HEK293 (cell line): ENCODE measurements around the gene CCNG2.

Experiments
- BCL11A ChIP-seq: fragments of 450-650 bp; formaldehyde crosslinking; IDR thresholded peaks from 2 replicates; pipeline ENCODE4 v1.5.1; 2016; ENCODE audit warnings: low read depth, missing biosample characterization, missing genetic modification characterization
- KLF10 ChIP-seq: fragments of 450-650 bp; IDR thresholded peaks from 2 replicates; pipeline ENCODE4 v1.5.1; 2018; ENCODE audit warnings: missing biosample characterization, mild to moderate bottlenecking, missing genetic modification characterization
- KLF16 ChIP-seq: fragments of 450-650 bp; formaldehyde crosslinking; IDR thresholded peaks from 2 replicates; pipeline ENCODE4 v1.5.1; 2017; ENCODE audit warnings: missing biosample characterization, missing genetic modification characterization
- OSR2 ChIP-seq: fragments of 450-650 bp; formaldehyde crosslinking; IDR thresholded peaks from 2 replicates; pipeline ENCODE4 v1.5.1; 2016; ENCODE audit warnings: missing biosample characterization, missing genetic modification characterization
- SCRT2 ChIP-seq: fragments of 450-650 bp; formaldehyde crosslinking; IDR thresholded peaks from 2 replicates; pipeline ENCODE4 v1.5.1; 2016; ENCODE audit warnings: missing biosample characterization, missing genetic modification characterization
- ZBTB1 ChIP-seq: fragments of 450-650 bp; formaldehyde crosslinking; IDR thresholded peaks from 2 replicates; pipeline ENCODE4 v1.5.1; 2016; ENCODE audit warnings: missing biosample characterization, missing genetic modification characterization
- ZBTB8A ChIP-seq: fragments of 450-650 bp; formaldehyde crosslinking; IDR thresholded peaks from 2 replicates; pipeline ENCODE4 v1.5.1; 2016; ENCODE audit warnings: missing biosample characterization, missing genetic modification characterization
- ZFHX2 ChIP-seq: fragments of 450-650 bp; formaldehyde crosslinking; conservative IDR thresholded peaks from 2 replicates; pipeline ENCODE4 v1.5.1; 2016; ENCODE audit warnings: missing biosample characterization, missing genetic modification characterization
- ZFP41 ChIP-seq: fragments of 450-650 bp; formaldehyde crosslinking; IDR thresholded peaks from 2 replicates; pipeline ENCODE4 v1.5.1; 2016; ENCODE audit warnings: missing biosample characterization, missing genetic modification characterization, borderline replicate concordance
- ZNF114 ChIP-seq: fragments of 450-650 bp; formaldehyde crosslinking; IDR thresholded peaks from 2 replicates; pipeline ENCODE4 v1.5.0; 2017; ENCODE audit warnings: missing biosample characterization, missing genetic modification characterization
- ZNF24 ChIP-seq: fragments of 450-650 bp; formaldehyde crosslinking; IDR thresholded peaks from 2 replicates; pipeline ENCODE4 v1.5.1; 2016; ENCODE audit warnings: missing biosample characterization, missing genetic modification characterization
- ZNF830 ChIP-seq: fragments of 450-650 bp; IDR thresholded peaks from 2 replicates; pipeline ENCODE4 v1.5.0; 2018; ENCODE audit warnings: missing biosample characterization, missing genetic modification characterization, low read depth, mild to moderate bottlenecking, moderate library complexity
- TF ChIP-seq, protein P1 (sequence below): fragments of 450-650 bp; formaldehyde crosslinking; IDR thresholded peaks from 2 replicates; pipeline ENCODE4 v1.5.1; 2016; ENCODE audit warnings: missing biosample characterization, missing genetic modification characterization
- TF ChIP-seq, protein P2 (sequence below): fragments of 450-650 bp; formaldehyde crosslinking; IDR thresholded peaks from 2 replicates; pipeline ENCODE4 v1.5.1; 2016; ENCODE audit warnings: missing biosample characterization, missing genetic modification characterization

DNA sequence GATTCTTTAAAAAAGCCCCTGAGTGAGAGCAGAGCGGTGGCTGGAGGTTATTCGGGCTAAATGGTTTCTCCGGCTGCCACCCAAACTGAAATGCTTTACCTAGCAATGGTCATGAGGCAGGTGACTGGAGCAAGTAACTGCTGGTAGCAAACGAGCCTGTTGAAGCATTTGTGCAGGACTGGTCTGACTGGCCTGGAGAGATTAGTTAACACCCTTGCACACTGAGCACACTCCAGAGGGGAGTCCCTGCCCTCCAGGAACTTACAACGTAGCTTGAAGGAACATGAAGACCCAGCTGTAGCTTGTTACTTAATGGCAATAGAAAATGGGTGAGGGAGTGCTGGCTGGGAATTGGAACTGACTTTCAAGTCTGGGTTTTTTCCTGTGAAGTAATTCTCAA, 40.4 kb downstream of the CCNG2 start:
- no peak for TF ChIP-seq KLF10 (tag by site-specific recombination)
- TF ChIP-seq, protein P1, sequence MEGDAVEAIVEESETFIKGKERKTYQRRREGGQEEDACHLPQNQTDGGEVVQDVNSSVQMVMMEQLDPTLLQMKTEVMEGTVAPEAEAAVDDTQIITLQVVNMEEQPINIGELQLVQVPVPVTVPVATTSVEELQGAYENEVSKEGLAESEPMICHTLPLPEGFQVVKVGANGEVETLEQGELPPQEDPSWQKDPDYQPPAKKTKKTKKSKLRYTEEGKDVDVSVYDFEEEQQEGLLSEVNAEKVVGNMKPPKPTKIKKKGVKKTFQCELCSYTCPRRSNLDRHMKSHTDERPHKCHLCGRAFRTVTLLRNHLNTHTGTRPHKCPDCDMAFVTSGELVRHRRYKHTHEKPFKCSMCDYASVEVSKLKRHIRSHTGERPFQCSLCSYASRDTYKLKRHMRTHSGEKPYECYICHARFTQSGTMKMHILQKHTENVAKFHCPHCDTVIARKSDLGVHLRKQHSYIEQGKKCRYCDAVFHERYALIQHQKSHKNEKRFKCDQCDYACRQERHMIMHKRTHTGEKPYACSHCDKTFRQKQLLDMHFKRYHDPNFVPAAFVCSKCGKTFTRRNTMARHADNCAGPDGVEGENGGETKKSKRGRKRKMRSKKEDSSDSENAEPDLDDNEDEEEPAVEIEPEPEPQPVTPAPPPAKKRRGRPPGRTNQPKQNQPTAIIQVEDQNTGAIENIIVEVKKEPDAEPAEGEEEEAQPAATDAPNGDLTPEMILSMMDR (tag by site-specific recombination), result no peak
- no peak for TF ChIP-seq SCRT2
- no peak for TF ChIP-seq OSR2 (tag by site-specific recombination)
- TF ChIP-seq, protein P2, sequence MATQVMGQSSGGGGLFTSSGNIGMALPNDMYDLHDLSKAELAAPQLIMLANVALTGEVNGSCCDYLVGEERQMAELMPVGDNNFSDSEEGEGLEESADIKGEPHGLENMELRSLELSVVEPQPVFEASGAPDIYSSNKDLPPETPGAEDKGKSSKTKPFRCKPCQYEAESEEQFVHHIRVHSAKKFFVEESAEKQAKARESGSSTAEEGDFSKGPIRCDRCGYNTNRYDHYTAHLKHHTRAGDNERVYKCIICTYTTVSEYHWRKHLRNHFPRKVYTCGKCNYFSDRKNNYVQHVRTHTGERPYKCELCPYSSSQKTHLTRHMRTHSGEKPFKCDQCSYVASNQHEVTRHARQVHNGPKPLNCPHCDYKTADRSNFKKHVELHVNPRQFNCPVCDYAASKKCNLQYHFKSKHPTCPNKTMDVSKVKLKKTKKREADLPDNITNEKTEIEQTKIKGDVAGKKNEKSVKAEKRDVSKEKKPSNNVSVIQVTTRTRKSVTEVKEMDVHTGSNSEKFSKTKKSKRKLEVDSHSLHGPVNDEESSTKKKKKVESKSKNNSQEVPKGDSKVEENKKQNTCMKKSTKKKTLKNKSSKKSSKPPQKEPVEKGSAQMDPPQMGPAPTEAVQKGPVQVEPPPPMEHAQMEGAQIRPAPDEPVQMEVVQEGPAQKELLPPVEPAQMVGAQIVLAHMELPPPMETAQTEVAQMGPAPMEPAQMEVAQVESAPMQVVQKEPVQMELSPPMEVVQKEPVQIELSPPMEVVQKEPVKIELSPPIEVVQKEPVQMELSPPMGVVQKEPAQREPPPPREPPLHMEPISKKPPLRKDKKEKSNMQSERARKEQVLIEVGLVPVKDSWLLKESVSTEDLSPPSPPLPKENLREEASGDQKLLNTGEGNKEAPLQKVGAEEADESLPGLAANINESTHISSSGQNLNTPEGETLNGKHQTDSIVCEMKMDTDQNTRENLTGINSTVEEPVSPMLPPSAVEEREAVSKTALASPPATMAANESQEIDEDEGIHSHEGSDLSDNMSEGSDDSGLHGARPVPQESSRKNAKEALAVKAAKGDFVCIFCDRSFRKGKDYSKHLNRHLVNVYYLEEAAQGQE (tag by site-specific recombination), result no peak
- TF ChIP-seq KLF16 (tag by site-specific recombination), result no peak
- no peak for TF ChIP-seq ZBTB8A
- TF ChIP-seq ZFP41 (tag by site-specific recombination), result no peak
- TF ChIP-seq ZBTB1 (tag by site-specific recombination), result no peak
- TF ChIP-seq ZNF114 (tag by site-specific recombination), result no peak
- no peak for TF ChIP-seq ZNF24 (tag by site-specific recombination)
- no peak for TF ChIP-seq BCL11A (tag by site-specific recombination)
- TF ChIP-seq ZNF830 (tag by site-specific recombination), result no peak
- no peak for TF ChIP-seq ZFHX2 (tag by site-specific recombination)
